Left ventricle myocardium inferior (tissue), 1 donor: Measurements from ENCODE around the gene NLGN1. TPM values are rescaled to one million over a fixed set of nuclear protein-coding genes. Genes with fewer than 3 reads are reported as not detected.

Source experiments
- DNase-seq: peaks from one replicate; pipeline ENCODE4 v3.0.0-alpha.2; 2020
- H3K27ac ChIP-seq: fragments of 200-600 bp; replicated peaks from 2 replicates; pipeline ENCODE4 v1.8.0; 2021
- H3K27me3 ChIP-seq: fragments of 200-600 bp; 2 replicates; pipeline ENCODE4 v1.8.0; 2021; ENCODE audit warnings: low read depth
- H3K36me3 ChIP-seq: fragments of 200-600 bp; 2 replicates; pipeline ENCODE4 v1.8.0; 2021
- H3K4me1 ChIP-seq: fragments of 200-600 bp; 2 replicates; pipeline ENCODE4 v1.8.0; 2021
- H3K4me3 ChIP-seq: fragments of 200-600 bp; 2 replicates; pipeline ENCODE4 v1.8.0; 2021; ENCODE audit warnings: mild to moderate bottlenecking, moderate library complexity
- H3K9me3 ChIP-seq: fragments of 200-600 bp; replicated peaks from 2 replicates; pipeline ENCODE4 v1.8.0; 2021
- CTCF ChIP-seq: fragments of 200-600 bp; IDR thresholded peaks from 2 replicates; pipeline ENCODE4 v1.8.0; 2021; ENCODE audit warnings: antibody characterized with exemption, mild to moderate bottlenecking, borderline replicate concordance
- intact Hi-C: fragments of 100-400 bp; cut with micrococcal nuclease; formaldehyde crosslinking; loops from one replicate; pipeline ENCODE4 v1.11.0; 2022
- total RNA-seq: library from RNA; stranded (reverse); fragmentation: NEBNext Ultra II Directional; extraction: Animal tissue kit (Norgen Biotek cat#: 25700); gene quantifications from one replicate; pipeline ENCODE4 v1.2.1, GENCODE V29; 2021
- donor health status: DM: no; HTN: yes; CAD: no; lungs with severe emphysema.

The NLGN1 gene
- total RNA-seq, 1 donor from 2014 or later, result 13.7 TPM

- no peak for TF ChIP-seq CTCF
- Histone ChIP-seq H3K27me3 (no peaks in the 10 kb centered on the region), H3K36me3 (no peaks in the 10 kb centered on the region), H3K4me1 (no peaks in the 10 kb centered on the region), H3K9me3 (no peaks in the 10 kb centered on the region), H3K4me3 (no peak overlapping the region), H3K27ac (no peak overlapping the region)
- DNase-seq, result no peak
- intact Hi-C loops, result no loop called here
These were observed 911.2 kb downstream of the NLGN1 start for GRCh38 chr3:174308736-174309135.

- Histone ChIP-seq H3K36me3 (no peaks in the 10 kb centered on the region), H3K27ac (no peak overlapping the region), H3K27me3 (no peaks in the 10 kb centered on the region), H3K4me1 (no peaks in the 10 kb centered on the region), H3K9me3 (no peaks in the 10 kb centered on the region), H3K4me3 (no peak overlapping the region)
- intact Hi-C loops, result no loop called here
- TF ChIP-seq CTCF, result no peak
- no peak for DNase-seq
These were observed 913.0 kb downstream of the NLGN1 start for GRCh38 chr3:174310475-174310983.

- H3K9me3 ChIP-seq, result peaks cover 13% of the 10 kb centered on the region
- TF ChIP-seq CTCF, result no peak
These were observed 917.7 kb downstream of the NLGN1 start for GRCh38 chr3:174315225-174315624.

GRCh38 chr3:174317005-174317404 is 919.5 kb downstream of the NLGN1 start:
- Histone ChIP-seq H3K36me3 (no peaks in the 10 kb centered on the region), H3K27me3 (no peaks in the 10 kb centered on the region), H3K4me3 (no peak overlapping the region), H3K27ac (no peak overlapping the region), H3K9me3 (peaks cover 31% of the 10 kb centered on the region), H3K4me1 (no peaks in the 10 kb centered on the region)
- no peak for DNase-seq
- intact Hi-C loops, result no loop called here
- TF ChIP-seq CTCF, result no peak

More at GRCh38 chr3:174315225-174315624, 917.7 kb downstream of the NLGN1 start:
- intact Hi-C loops, result no loop called here
- H3K27ac ChIP-seq, result no peak overlapping the region
- H3K27me3 ChIP-seq, result no peaks in the 10 kb centered on the region
- DNase-seq, result no peak
- no peaks in the 10 kb centered on the region for H3K4me1 ChIP-seq
- no peaks in the 10 kb centered on the region for H3K36me3 ChIP-seq
- no peak overlapping the region for H3K4me3 ChIP-seq

GRCh38 chr3:174318181-174318580 is 920.6 kb downstream of the NLGN1 start:
- no peak for DNase-seq
- H3K27ac ChIP-seq, result no peak overlapping the region
- no peak for TF ChIP-seq CTCF
- no peaks in the 10 kb centered on the region for H3K36me3 ChIP-seq
- H3K4me1 ChIP-seq, result no peaks in the 10 kb centered on the region
- intact Hi-C loops, result no loop called here
- H3K27me3 ChIP-seq, result no peaks in the 10 kb centered on the region
- H3K4me3 ChIP-seq, result no peak overlapping the region
- peaks cover 31% of the 10 kb centered on the region for H3K9me3 ChIP-seq
